Peyer's patch (tissue), 4 donors: Measurements from ENCODE around the gene ATPAF2.

Source experiments
- POLR2A ChIP-seq, 2 donors: fragments of 450-650 bp; IDR thresholded peaks; one replicate each; pipeline ENCODE4 v1.5.1; 2017; ENCODE audit warnings: antibody characterized with exemption in 2 of 2, mild to moderate bottlenecking in 2 of 2, moderate library complexity in 2 of 2
- TF ChIP-seq, protein P1 (sequence below), 6 experiments: fragments of 450-650 bp in 4 of 6; fragments of 200-600 bp in 2 of 6; sonication (generic) in 1 of 6; IDR thresholded peaks; one replicate each; pipeline ENCODE4 v1.5.1; 2017 to 2019; ENCODE audit warnings: antibody characterized with exemption in 6 of 6, mild to moderate bottlenecking in 3 of 6, moderate library complexity in 1 of 6

DNA sequence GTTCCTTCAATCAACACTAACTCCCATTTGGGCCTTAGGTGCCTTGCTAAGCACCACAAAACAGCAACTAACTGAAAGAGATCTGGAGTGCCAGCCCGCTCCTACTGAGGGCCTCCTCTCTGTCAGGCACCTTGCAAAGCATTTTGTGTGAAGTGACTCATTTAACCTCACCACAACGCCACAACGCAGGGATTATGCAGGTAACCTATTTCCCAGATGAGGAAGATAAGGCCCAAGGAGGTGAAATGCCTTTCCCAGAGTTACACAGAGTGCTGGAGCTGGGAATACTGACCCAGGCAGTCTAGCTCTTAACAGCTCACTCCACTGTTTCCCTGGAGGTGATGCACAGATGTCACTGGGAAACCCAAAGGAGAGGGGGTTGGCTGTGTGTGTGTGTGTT is 33.5 kb downstream of the ATPAF2 start:
- TF ChIP-seq, protein P1, sequence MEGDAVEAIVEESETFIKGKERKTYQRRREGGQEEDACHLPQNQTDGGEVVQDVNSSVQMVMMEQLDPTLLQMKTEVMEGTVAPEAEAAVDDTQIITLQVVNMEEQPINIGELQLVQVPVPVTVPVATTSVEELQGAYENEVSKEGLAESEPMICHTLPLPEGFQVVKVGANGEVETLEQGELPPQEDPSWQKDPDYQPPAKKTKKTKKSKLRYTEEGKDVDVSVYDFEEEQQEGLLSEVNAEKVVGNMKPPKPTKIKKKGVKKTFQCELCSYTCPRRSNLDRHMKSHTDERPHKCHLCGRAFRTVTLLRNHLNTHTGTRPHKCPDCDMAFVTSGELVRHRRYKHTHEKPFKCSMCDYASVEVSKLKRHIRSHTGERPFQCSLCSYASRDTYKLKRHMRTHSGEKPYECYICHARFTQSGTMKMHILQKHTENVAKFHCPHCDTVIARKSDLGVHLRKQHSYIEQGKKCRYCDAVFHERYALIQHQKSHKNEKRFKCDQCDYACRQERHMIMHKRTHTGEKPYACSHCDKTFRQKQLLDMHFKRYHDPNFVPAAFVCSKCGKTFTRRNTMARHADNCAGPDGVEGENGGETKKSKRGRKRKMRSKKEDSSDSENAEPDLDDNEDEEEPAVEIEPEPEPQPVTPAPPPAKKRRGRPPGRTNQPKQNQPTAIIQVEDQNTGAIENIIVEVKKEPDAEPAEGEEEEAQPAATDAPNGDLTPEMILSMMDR (IDR thresholded peaks at IDR 0.05): no peak
- TF ChIP-seq POLR2A (IDR thresholded peaks at IDR 0.05): no peak
